Measurements from ENCODE around the gene HEG1.

DNA sequence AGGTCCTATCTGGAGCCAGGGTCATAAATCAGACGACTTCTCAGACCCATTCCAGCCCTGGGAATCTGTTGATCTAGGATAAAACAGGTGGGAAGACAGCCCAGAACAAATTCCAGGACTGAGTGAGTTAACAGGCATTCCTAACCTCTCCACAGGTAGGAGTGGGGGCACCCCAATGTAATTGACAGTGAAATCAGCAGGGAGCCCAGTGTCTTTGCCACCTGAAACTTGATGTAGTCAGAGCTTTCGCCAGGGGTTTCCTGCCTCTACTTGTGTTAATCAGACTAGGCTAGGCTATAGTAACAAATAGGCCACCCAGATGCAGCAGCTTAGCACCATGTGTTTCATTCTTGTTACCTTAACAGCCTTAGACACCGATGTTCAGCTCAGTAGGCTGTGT lies 2.7 kb upstream of the HEG1 start:
- TF ChIP-seq POLR2A (IDR thresholded peaks at IDR 0.05): no peak
- TF ChIP-seq CTCF (IDR thresholded peaks at IDR 0.05): no peak
